ENCODE data around the gene CXCL14. TPM values are rescaled to one million over a fixed set of nuclear protein-coding genes. Genes with fewer than 3 reads are reported as not detected.

Gene CXCL14
- total RNA-seq, 1 experiment from 2014 or later, result not detected

DNA sequence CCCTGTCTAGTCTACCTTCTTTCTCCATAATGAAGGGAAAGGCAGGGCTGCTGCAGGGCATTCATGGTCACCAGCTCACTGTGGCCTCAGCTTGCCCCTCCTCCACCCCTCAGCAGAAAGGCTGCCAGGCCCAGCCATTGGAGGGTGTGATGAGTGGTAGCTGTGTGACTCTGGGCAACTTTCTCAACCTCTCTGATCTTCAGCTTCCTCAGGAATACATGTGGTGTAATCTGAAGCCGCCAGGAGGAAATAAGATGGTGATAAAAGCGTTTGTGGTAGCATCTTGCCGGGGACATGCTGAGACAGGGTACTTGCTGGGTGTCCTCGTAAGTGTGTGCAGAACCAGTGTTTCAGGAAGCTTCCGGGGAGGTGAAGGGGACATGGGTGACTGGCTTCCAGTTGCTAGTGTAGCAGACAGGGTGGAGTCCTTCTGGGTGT is 9.8 kb downstream of the CXCL14 start:
- DNase-seq (ENCODE audit: low read depth), result no peak

DNA sequence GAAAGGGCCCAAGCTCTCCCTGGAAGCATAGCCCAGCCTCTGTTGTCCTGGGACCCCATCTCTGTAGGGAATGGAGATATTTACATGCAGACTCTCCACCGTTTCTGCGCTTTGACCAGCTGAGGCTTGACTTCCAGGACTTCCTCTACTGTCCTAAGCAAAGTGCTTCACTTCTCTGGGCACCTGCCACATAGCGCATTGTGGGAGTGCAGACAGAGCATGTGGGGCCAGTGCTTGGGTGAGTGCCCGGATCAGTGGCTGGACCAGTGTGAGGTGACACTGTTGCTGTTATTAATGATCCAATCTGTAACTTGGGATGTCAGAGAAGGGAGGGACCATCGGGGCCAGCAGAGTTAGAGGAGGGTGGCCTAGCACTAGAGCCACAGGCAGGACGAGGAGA is 10.5 kb downstream of the CXCL14 start:
- DNase-seq (ENCODE audit: low read depth), result no peak

DNA sequence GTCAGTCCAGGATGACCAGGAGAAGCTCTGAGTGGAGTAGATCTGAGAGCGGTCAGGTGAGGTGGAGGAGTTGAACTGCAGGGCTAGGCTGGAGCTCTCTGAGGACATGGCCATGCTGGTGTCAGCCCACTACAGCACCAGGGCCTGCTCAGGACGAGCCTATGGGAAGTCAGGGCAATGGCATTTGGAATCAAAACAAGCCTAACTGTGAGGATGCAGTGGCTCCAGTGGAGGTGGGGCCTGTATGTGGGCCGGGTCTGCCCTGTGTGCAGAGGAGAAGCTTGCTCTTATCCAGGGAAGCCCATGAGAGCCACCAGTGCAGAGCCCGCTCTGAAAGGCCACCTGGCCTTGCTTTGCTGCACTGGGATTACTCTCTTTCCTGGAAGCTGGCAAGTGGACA is 11.1 kb downstream of the CXCL14 start:
- no peak for DNase-seq (ENCODE audit: low read depth)

DNA sequence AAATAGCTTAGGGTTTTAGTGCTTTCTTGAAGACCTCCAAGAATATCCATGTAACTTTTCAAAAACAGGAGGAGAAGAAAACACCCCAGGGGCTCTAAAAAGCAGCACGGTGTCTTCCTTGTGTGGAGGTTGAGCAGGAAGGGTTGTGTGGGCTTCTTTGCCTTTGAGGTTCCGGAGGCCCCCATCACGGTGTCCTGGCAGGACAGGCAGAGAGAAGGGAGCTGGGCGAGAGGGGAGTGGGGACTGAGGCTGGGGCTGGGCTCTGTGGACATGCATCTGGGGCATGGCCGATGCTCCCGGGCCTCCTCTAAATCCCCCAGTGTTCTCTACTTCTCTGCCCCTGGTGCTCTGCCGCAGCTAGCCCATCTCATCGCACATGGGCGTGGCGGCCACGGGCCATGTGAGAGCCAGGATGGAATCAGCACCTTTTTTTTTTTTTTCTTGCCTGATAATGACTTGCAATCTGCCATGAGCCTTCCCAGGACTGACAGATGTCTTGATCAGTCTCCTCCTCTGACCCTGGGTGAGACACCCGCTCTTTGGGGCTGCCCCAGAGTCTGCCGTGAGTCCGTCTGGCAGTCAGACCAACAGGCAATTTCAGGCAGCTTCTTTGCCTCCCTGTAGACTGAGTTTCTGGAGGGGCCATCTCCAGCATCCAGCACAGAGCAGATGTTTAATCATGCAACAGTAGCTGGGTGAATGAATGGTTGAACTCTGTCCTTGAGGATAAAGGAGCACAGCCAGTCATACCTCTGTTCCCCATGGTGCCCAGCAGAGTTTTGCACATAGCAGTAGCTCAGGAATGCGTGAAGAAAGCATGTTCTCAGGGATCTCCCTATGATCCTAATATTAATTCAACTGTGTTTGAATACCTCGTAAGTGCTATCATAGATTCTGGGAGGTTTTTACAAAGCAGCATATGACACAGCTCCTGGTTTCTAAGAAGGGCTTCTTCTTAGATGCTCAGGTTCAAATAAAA is 12.1 kb downstream of the CXCL14 start:
- DNase-seq (ENCODE audit: low read depth), result no peak

DNA sequence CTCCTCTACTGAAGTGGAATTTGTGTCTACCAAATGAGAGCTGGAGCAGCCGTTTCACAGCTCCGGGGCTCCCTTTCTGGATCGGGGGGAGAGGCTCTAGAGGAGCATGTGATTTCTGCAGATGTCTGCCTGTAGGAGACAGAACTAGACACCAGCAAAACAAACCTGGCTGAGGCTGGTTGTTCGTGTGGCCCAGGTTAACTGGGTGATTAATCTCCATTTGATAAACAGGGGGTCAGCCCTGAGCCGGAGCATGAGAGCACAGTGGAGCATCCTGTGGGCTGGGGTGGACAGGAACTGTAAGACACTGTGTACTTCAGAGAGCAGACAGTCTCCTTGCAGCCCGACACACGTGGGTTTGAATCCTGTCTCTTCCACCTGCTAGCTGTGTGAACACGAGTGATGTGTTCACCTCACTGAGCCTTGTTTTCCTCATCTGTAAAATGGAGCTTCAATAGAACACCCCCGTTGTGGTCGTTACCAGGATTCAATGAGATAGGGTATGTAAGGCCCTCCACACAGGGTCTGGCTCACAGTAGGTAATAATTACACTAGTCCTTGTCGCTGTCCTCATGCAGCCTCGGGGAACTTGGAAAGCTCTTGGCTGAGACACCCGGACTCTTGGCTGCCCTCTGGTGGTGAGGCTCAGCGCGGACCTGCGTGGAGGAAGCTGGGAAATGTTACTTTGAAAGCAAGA is 12.9 kb downstream of the CXCL14 start:
- peak; percentile 34 for DNase-seq (ENCODE audit: low read depth)

DNA sequence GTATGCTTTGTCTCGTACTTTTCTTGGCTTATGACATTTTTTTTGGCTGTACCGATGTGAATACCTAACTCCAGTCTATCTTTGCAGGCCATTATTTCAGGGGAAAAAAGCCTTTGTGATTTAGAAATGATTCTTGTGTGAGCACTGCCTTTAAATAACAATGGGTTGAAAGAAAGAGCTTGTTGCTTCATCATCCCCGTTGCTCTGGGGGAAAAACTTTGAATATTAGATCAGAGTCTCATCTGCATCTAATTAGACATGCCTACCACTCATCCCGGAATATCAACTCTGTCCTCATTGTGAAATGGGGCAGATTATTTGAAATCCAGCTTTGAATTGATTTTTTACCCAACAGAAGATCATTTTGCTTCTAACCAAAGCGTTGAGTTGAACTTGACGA is 13.5 kb downstream of the CXCL14 start:
- no peak for DNase-seq (ENCODE audit: low read depth)

DNA sequence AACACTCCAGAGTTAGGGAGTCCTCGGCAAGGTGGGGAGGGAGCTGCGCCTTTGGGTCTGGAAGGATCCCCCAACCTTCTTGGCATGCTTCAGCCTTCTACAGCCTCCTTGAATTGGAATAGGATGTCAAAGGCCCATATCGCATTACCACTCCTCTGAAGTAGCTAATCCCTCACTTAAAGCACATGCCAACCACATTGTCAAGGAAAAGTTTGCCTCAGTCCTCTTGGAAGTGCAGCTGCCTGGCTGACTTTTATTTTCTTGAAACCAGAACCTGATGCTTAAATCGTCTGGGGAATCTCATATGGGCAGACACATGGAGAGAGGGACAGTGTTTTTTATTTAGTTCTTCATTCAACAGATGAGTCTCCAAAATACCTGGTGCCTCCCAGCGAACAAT is 14.5 kb downstream of the CXCL14 start:
- no peak for DNase-seq (ENCODE audit: low read depth)

DNA sequence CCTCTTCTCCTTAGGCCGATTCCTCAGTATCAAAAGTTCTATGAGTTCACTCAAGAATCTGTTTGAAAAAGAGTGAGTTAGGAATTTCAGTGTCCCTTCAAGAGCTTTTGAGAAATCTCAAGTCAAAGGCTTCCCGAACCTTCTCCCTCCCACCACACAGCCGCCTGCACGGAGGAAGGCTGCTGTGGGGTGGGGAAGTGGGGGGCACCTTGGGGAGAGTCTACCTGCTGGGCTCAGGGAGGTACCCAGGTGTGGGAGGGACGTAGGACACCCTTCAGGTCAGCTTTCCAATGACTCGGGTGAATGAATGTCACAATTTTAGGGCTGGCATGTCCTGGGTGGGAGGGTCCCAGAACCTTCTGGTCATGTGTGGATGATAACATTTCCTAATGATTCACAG is 17.5 kb downstream of the CXCL14 start:
- DNase-seq (ENCODE audit: low read depth), result no peak

DNA sequence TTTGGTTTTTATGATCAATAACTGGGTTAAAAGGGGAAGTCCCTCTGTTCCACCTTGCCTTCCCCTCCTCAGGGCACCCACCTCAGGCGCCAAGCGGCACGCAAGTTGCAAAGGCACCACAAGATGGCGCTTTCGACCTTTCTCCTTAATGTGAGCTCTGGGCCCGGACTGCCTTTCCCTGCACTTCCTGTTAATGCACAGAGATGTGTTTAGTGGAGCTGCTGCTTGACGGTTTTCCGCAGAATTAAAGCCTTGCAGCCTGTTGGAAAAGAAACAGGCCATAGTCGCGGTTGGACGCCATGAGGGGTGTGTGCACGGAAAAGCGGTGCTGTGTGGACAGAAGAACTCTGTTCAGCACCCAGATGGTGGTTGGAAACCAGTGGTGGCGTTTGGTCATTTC is 17.9 kb downstream of the CXCL14 start:
- peak; percentile 64 for DNase-seq (ENCODE audit: low read depth)

DNA sequence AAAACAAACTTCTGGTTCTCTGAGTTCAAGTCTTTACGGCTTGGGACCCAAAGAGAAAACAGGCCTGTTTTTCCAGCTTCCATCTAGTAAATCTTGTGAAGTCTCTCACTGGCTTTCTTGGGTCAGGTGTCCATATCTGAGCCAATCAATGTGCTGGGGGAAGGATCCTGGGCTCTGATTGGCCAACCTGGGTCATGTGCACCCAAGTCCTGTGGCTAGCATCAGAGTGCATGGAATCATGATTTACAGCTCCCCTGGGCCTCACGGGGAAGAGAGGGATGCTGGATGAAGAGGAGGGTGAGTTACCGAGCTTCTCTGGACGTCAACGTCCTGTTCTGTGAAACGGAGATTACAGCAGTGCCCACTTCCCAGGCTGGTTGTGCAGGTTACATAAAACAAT is 19.4 kb downstream of the CXCL14 start:
- peak; percentile 42 for DNase-seq (ENCODE audit: low read depth)

DNA sequence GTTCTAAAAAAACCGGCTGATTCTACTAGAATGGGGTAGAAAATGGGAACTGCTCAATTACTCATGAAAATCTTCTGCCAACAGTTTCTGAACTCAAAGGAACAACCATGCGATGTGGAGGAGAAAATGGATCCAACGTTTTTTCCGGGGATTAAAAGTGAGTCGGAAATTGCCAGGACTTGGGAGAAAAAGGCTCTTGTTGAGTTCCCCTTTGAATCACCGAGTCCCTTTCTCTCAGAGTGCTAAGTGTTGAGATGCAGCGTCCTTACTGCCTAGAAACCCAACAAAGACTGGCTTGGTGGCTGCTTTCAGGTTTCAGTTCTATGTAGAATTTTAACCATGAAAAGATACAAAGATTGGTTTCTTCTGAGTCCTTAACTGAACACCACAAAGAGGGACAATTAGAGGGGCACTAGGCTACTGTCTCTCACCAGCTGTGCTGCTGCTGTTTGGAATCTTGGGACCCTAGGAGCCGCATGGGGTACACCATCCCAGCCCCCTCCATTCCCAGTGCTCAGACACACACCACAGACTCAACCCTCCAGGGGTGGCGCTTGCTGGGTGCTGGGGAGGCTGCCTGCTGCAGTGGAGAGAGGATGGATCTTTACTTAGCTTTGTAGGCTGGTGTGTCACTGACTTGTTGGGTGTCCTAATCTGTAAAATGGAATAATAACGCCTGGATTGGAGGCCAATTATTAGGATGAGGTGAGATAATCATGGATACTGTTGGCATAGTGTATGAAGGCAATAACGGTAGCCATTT is 21.5 kb downstream of the CXCL14 start:
- DNase-seq (ENCODE audit: low read depth), result no peak

DNA sequence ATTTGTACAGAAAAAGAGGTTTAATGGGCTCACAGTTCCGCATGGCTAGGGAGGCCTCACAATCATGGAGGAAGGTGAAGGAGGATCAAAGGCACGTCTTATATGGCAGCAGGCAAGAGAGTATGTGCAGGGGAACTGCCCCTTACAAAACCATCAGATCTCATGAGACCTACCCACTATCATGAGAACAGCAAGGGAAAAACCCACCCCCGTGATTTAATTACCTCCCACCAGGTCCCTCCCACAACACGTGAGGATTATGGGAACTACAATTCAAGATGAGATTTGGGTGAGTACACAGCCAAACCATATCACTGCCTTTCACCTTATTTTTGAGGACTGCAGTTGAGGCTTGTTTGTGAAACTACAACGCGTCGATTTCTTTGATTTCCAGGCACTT is 22.2 kb downstream of the CXCL14 start:
- DNase-seq (ENCODE audit: low read depth), result no peak

DNA sequence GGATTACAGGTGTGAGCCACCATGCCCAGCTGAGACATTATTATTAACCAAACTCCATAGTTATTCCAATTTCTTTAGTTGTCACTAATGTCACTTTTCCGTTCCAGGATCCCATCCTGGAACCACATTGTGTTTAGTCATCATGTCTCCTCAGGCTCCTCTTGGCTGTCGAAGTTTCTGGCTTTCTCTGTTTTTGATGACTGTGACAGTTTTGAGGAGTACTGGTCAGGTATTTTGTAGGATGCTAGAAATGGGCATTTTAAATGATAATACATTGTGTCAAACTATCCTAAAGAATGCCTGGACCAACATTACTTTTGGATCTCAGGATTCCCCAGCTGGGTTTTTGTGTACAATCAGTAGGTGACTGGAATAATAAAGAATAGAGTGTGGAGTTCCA is 23.3 kb downstream of the CXCL14 start:
- no peak for DNase-seq (ENCODE audit: low read depth)

DNA sequence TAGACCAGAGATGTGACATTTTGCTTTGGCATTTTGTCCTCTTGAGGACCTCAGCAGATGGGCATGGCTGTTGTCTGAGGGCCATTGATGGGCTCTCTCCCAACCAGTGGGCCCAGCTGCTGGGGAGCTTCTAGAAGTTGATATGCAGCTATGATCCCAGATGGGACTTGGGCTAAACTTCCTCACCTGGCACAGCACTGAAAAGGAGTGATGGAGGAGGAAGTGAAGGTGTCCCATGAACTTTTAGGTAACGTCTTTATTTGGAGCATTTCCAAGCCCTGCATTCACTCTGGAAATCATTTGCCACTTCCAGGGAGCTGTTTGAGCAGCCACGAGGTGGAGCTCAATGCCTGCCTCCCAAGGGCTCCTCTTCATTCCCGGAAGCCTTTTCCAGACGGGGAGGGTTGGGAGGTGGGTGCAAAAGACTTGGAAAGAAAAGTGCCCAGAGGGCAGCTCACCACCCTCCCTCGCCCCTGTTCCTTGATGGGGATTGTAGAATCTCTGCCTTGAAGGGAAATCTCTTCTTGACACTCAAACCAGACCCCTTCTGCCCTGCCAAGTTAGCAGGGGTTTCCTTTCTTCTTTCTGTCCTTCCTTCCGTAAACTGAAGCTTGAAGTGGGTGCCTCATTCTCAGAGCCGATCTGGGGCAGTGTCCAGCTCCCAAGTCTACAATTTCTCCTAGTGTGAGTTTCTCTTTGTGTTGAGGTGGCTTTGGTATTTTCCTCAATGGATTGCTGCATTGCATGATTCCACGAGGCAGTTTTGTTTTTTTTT is 24.9 kb downstream of the CXCL14 start:
- peak; percentile 34 for DNase-seq (ENCODE audit: low read depth)

DNA sequence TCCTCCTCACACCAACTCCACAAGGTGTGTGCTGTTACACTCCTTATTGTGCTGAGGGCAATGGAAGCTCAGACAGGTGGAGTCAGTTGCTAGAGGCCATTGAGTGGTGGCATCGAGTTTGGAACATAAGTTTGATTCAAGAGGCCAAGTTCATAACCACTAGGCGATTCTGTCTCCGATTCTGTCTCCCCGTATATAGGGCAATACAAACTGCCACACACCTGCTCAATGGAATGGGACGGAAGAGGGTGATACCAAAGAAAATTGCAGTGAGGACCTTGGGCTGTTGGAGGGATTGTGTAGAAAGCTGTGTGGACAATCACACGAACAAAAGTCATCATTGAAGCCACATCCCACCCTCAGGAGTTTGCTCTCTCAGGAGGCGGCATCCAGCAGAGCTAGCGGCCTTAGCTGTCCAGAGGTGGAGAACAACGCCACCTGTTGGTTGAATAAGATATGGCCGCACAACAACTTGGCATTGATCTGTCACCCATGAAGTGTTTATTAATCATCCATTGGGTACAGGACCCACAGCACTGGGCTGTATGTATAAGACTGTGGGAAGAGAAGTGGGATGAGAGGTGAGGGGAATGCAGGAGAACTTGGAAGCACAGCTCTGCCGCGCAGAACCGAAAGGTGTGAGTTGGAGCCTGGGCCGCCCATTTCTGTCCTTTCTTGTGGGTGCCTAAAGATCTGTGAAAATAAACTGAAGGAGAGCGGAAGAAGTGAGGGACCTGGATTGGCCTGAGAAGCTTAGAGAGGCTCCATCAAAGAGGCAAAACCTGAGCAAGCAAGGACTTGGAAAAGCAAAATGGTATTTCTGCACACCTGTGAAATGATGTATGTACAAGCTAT is 27.0 kb downstream of the CXCL14 start:
- peak; percentile 60 for DNase-seq (ENCODE audit: low read depth)

DNA sequence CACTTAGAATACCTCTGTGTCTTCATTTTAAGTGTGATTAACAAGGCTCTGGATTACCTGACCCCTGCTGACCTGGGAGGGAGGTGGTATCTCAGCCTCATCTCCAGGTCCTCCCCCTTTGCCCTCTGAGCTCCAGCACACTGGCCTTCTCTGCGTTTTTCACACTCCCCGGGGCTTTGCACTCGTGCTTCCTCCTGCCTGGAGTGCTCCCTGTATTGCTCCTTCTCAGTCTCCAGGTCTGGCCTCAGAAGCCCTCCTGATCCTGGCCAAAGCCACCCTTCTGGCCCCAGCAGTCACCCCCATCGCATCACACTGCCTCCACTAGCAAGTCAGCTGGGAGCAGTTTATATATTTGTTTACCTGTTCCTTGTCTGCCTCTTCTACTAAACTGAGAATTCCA is 29.4 kb downstream of the CXCL14 start:
- no peak for DNase-seq (ENCODE audit: low read depth)

DNA sequence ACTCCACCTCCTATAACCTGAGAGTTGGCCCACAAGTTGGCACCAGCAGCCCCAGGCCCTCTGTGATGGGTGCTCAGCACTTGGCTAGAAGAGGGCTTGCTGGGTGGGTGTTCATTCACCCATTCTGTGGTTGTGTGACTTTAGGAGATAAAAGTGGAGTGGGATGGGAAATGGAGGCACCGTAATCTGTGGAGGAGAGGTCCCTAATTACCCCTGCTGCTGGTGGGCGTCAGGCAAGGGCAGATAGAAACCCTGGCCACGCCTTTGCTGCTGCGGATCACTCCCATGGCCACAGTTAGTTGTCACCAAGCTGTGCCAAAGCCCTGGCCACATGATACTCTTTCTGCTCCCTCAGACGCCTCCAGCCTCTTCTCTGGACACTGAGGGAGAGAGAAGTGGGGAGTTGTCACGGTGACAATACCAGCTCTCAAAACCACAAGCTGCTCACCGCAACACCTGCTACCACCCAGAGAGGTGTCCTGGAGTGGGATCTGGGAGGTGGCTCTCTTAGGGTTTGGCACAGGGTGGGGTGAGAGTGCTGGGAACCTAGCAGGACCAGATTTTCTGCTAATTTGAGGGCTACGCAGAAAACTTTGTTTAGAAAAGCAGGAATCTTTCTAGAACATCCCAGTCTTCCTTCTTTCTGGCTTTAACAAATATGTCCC is 31.1 kb downstream of the CXCL14 start:
- DNase-seq (ENCODE audit: low read depth), result no peak

DNA sequence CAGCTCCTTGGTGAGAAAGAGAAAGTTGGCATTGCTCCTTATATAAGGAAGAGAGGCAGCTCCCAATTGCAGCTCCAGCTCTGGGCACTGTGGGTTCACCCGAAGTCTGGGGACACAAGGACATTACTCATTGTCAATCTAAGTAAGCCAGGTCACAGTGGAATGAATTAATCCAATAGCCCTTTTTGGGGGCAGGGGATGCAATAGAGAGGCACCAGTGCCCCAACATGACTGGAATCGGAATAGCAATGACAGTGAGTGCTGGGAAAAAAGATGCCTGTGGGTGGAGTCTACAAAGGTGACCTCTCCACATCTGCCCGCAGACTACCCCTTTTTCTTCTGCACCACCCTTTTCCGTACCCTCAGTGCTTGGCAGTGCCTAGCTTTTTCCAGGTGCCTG is 31.9 kb downstream of the CXCL14 start:
- no peak for DNase-seq (ENCODE audit: low read depth)

DNA sequence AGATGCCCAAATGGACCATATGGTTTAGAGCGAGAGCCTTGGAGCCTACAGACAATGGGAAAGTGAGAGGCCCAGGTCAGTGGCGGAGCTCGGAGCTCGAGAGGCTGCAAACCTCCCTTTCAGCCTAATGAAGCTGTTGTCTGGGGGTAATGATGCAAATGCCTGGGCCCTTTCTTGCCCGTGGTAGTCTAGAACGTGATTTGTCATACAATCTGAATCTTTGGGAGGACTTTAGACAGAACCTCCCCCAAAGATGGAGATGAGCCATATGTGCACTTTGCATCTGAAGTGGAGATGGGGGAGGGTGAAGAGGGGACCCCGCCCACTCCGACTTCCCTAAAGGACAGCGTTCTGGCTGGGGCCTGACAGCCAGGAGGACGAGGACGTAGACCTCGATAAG is 32.7 kb downstream of the CXCL14 start:
- DNase-seq (ENCODE audit: low read depth), result no peak

DNA sequence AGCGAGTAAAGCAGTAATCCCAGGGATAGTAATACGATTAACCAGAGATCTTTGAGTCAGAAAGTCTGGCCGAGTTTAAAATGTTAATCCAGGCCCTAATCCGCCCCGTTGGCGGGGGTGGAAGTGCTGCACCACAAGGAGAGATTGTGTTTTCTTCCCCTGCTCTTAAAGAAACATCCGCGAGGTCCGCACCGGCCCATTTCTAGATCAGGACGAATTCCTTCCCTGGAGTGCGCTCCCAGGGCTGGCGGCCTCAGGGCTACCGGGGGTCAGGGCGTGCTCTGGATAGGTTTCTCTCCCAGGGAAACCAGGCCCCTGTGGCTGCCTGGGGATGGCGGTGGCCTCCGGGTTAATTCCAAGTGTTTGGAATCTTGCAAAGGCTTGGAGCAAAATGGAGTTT is 33.7 kb downstream of the CXCL14 start:
- no peak for DNase-seq (ENCODE audit: low read depth)
